ENCODE measurements around the gene KRT7. TPM values are rescaled to one million over a fixed set of nuclear protein-coding genes. Genes with fewer than 3 reads are reported as not detected.

KRT7 gene
- total and polyA plus RNA-seq, 9 of the 15 experiments (the other 6 are each of a cell fraction or from before 2014, with no cell fraction given), result 1.4 TPM; not detected in 8

- TF ChIP-seq ZBTB40 (IDR thresholded peaks at IDR 0.05) (no peak), ZBTB40 (CRISPR knock-in tag; IDR thresholded peaks at IDR 0.05) (no peak), FOSL1 (tag; conservative IDR thresholded peaks at IDR 0.05) (no peak), NFE2 (IDR thresholded peaks at IDR 0.05; ENCODE audit: low read depth) (no peak), NKRF (IDR thresholded peaks at IDR 0.05; ENCODE audit: borderline replicate concordance) (no peak), ZNF239 (CRISPR knock-in tag; IDR thresholded peaks at IDR 0.05) (no peak), RBFOX2 (IDR thresholded peaks at IDR 0.05; ENCODE audit: low read depth, low read length) (no peak)
- TF ChIP-seq, protein P1, sequence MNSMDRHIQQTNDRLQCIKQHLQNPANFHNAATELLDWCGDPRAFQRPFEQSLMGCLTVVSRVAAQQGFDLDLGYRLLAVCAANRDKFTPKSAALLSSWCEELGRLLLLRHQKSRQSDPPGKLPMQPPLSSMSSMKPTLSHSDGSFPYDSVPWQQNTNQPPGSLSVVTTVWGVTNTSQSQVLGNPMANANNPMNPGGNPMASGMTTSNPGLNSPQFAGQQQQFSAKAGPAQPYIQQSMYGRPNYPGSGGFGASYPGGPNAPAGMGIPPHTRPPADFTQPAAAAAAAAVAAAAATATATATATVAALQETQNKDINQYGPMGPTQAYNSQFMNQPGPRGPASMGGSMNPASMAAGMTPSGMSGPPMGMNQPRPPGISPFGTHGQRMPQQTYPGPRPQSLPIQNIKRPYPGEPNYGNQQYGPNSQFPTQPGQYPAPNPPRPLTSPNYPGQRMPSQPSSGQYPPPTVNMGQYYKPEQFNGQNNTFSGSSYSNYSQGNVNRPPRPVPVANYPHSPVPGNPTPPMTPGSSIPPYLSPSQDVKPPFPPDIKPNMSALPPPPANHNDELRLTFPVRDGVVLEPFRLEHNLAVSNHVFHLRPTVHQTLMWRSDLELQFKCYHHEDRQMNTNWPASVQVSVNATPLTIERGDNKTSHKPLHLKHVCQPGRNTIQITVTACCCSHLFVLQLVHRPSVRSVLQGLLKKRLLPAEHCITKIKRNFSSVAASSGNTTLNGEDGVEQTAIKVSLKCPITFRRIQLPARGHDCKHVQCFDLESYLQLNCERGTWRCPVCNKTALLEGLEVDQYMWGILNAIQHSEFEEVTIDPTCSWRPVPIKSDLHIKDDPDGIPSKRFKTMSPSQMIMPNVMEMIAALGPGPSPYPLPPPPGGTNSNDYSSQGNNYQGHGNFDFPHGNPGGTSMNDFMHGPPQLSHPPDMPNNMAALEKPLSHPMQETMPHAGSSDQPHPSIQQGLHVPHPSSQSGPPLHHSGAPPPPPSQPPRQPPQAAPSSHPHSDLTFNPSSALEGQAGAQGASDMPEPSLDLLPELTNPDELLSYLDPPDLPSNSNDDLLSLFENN (IDR thresholded peaks at IDR 0.05; ENCODE audit: low read depth in 2 of 2, low read length in 2 of 2), result no peak
Measured at GRCh38 chr12:52236386-52237050, 3.5 kb downstream of the KRT7 start (continued).

Measured in K562 (cell line).